HepG2 (cell line): Measurements from ENCODE around the gene JSRP1. TPM values are rescaled to one million over a fixed set of nuclear protein-coding genes. Genes with fewer than 3 reads are reported as not detected.

ENCODE experiments used
- ARNTL ChIP-seq: sonication (generic); formaldehyde crosslinking; IDR thresholded peaks from 2 replicates; pipeline ENCODE4 v1.4.0; 2020; ENCODE audit warnings: mild to moderate bottlenecking, missing genetic modification reagents
- ATM ChIP-seq: fragments of 450-650 bp; IDR thresholded peaks from 2 replicates; pipeline ENCODE4 v1.7.1; 2017; ENCODE audit warnings: mild to moderate bottlenecking, borderline replicate concordance
- HDAC2 ChIP-seq: sonication (generic); formaldehyde crosslinking; IDR thresholded peaks from 2 replicates; pipeline ENCODE4 v1.4.0; 2020; ENCODE audit warnings: missing genetic modification reagents
- MAFG ChIP-seq: sonication (generic); formaldehyde crosslinking; IDR thresholded peaks from 2 replicates; pipeline ENCODE4 v1.5.1; 2020; ENCODE audit warnings: mild to moderate bottlenecking, missing genetic modification reagents
- NFKB2 ChIP-seq: sonication (generic); formaldehyde crosslinking; IDR thresholded peaks from 2 replicates; pipeline ENCODE4 v1.4.0; 2020; ENCODE audit warnings: missing genetic modification reagents, borderline replicate concordance
- SIN3A ChIP-seq: IDR thresholded peaks from 2 replicates; pipeline ENCODE4 v1.6.1; 2011; ENCODE audit warnings: low read depth, mild to moderate bottlenecking, control low read depth, low read length, borderline replicate concordance
- TEAD2 ChIP-seq: sonication (generic); formaldehyde crosslinking; IDR thresholded peaks from 2 replicates; pipeline ENCODE4 v1.9.0; 2021; ENCODE audit warnings: missing genetic modification reagents
- THYN1 ChIP-seq: sonication (generic); formaldehyde crosslinking; IDR thresholded peaks from 2 replicates; pipeline ENCODE4 v1.8.1; 2023; ENCODE audit warnings: low read depth, mild to moderate bottlenecking, moderate library complexity, missing genetic modification reagents, borderline replicate concordance
- ZC3H13 ChIP-seq: sonication (generic); formaldehyde crosslinking; IDR thresholded peaks from 2 replicates; pipeline ENCODE4 v1.8.1; 2023; ENCODE audit warnings: mild to moderate bottlenecking, missing genetic modification reagents, moderate library complexity
- ZEB1 ChIP-seq: IDR thresholded peaks from 2 replicates; pipeline ENCODE4 v1.6.1; 2012; ENCODE audit warnings: mild to moderate bottlenecking, low read depth, inconsistent platforms; ENCODE audit not compliant: insufficient replicate concordance
- ZFAT ChIP-seq: sonication (generic); formaldehyde crosslinking; conservative IDR thresholded peaks from 2 replicates; pipeline ENCODE4 v1.8.1; 2023; ENCODE audit warnings: missing genetic modification reagents, inconsistent platforms
- ZFY ChIP-seq: sonication (generic); formaldehyde crosslinking; IDR thresholded peaks from 2 replicates; pipeline ENCODE4 v1.4.0; 2020; ENCODE audit warnings: missing genetic modification reagents
- ZNF138 ChIP-seq: sonication (generic); formaldehyde crosslinking; IDR thresholded peaks from 2 replicates; pipeline ENCODE4 v1.5.0; 2020; ENCODE audit warnings: mild to moderate bottlenecking, low read depth, missing genetic modification reagents
- ZNF317 ChIP-seq: sonication (generic); formaldehyde crosslinking; IDR thresholded peaks from 2 replicates; pipeline ENCODE4 v1.5.0; 2020; ENCODE audit warnings: mild to moderate bottlenecking, missing genetic modification reagents
- ZNF496 ChIP-seq: sonication (generic); formaldehyde crosslinking; IDR thresholded peaks from 2 replicates; pipeline ENCODE4 v1.8.1; 2023; ENCODE audit warnings: mild to moderate bottlenecking, moderate library complexity, missing genetic modification reagents; ENCODE audit not compliant: insufficient replicate concordance
- ZNF597 ChIP-seq: sonication (generic); formaldehyde crosslinking; IDR thresholded peaks from 2 replicates; pipeline ENCODE4 v1.5.0; 2020; ENCODE audit warnings: missing genetic modification reagents
- polyA plus RNA-seq, 8 experiments: library from polyadenylated mRNA; depleted of rRNA in 3 of 8; stranded (reverse) in 7 of 8; unstranded in 1 of 8; fragments of >200 nt; fragmentation: Illumina TruSeq in 4 of 8; extraction: Trizol in 4 of 8; gene quantifications; 2 replicates each; pipeline versions ENCODE4 v1.2.1 to v1.2.3, GENCODE V29; 2011 to 2016; ENCODE audit warnings: low read depth in 4 of 8, missing spikeins in 1 of 8, mixed read lengths in 1 of 8; ENCODE audit not compliant: insufficient read depth in 1 of 8
- total RNA-seq, 5 experiments: library from RNA; depleted of rRNA; stranded (reverse); fragments of >200 nt; fragmentation: Illumina TruSeq; extraction: Trizol; gene quantifications; 2 replicates each; pipeline ENCODE4 v1.2.3, GENCODE V29; 2016; ENCODE audit warnings: low read depth in 1 of 5
- TF ChIP-seq, protein P1 (sequence below), 2 experiments: sonication (generic) in 1 of 2; formaldehyde crosslinking in 1 of 2; IDR thresholded peaks; 2 replicates each; pipeline versions ENCODE4 v1.4.0 to v1.6.1; 2016 to 2020; ENCODE audit warnings: borderline replicate concordance in 1 of 2, low read depth in 1 of 2, mild to moderate bottlenecking in 1 of 2, missing genetic modification reagents in 1 of 2
- TF ChIP-seq, protein P2 (sequence below): sonication (generic); formaldehyde crosslinking; IDR thresholded peaks from 2 replicates; pipeline ENCODE4 v1.4.0; 2020; ENCODE audit warnings: missing genetic modification reagents, mild to moderate bottlenecking, borderline replicate concordance
- TF ChIP-seq, protein P3 (sequence below): sonication (generic); formaldehyde crosslinking; IDR thresholded peaks from 2 replicates; pipeline ENCODE4 v1.4.0; 2020; ENCODE audit warnings: missing genetic modification reagents, mild to moderate bottlenecking, borderline replicate concordance

JSRP1 gene
- total and polyA plus RNA-seq, 2 of the 13 experiments (the other 11 are each of a cell fraction or from before 2014, with no cell fraction given), result 0.16 to 0.38 TPM

- TF ChIP-seq, protein P1, sequence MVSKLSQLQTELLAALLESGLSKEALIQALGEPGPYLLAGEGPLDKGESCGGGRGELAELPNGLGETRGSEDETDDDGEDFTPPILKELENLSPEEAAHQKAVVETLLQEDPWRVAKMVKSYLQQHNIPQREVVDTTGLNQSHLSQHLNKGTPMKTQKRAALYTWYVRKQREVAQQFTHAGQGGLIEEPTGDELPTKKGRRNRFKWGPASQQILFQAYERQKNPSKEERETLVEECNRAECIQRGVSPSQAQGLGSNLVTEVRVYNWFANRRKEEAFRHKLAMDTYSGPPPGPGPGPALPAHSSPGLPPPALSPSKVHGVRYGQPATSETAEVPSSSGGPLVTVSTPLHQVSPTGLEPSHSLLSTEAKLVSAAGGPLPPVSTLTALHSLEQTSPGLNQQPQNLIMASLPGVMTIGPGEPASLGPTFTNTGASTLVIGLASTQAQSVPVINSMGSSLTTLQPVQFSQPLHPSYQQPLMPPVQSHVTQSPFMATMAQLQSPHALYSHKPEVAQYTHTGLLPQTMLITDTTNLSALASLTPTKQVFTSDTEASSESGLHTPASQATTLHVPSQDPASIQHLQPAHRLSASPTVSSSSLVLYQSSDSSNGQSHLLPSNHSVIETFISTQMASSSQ (IDR thresholded peaks at IDR 0.05; ENCODE audit: low read depth), result no peak
- TF ChIP-seq, protein P1 (CRISPR knock-in tag; IDR thresholded peaks at IDR 0.05; ENCODE audit: borderline replicate concordance), result no peak
- TF ChIP-seq MAFG, result no peak
- TF ChIP-seq NFKB2 (CRISPR knock-in tag), result no peak
- TF ChIP-seq ATM, result no peak
- TF ChIP-seq, protein P2, sequence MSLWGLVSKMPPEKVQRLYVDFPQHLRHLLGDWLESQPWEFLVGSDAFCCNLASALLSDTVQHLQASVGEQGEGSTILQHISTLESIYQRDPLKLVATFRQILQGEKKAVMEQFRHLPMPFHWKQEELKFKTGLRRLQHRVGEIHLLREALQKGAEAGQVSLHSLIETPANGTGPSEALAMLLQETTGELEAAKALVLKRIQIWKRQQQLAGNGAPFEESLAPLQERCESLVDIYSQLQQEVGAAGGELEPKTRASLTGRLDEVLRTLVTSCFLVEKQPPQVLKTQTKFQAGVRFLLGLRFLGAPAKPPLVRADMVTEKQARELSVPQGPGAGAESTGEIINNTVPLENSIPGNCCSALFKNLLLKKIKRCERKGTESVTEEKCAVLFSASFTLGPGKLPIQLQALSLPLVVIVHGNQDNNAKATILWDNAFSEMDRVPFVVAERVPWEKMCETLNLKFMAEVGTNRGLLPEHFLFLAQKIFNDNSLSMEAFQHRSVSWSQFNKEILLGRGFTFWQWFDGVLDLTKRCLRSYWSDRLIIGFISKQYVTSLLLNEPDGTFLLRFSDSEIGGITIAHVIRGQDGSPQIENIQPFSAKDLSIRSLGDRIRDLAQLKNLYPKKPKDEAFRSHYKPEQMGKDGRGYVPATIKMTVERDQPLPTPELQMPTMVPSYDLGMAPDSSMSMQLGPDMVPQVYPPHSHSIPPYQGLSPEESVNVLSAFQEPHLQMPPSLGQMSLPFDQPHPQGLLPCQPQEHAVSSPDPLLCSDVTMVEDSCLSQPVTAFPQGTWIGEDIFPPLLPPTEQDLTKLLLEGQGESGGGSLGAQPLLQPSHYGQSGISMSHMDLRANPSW (CRISPR knock-in tag), result no peak
- TF ChIP-seq, protein P3, sequence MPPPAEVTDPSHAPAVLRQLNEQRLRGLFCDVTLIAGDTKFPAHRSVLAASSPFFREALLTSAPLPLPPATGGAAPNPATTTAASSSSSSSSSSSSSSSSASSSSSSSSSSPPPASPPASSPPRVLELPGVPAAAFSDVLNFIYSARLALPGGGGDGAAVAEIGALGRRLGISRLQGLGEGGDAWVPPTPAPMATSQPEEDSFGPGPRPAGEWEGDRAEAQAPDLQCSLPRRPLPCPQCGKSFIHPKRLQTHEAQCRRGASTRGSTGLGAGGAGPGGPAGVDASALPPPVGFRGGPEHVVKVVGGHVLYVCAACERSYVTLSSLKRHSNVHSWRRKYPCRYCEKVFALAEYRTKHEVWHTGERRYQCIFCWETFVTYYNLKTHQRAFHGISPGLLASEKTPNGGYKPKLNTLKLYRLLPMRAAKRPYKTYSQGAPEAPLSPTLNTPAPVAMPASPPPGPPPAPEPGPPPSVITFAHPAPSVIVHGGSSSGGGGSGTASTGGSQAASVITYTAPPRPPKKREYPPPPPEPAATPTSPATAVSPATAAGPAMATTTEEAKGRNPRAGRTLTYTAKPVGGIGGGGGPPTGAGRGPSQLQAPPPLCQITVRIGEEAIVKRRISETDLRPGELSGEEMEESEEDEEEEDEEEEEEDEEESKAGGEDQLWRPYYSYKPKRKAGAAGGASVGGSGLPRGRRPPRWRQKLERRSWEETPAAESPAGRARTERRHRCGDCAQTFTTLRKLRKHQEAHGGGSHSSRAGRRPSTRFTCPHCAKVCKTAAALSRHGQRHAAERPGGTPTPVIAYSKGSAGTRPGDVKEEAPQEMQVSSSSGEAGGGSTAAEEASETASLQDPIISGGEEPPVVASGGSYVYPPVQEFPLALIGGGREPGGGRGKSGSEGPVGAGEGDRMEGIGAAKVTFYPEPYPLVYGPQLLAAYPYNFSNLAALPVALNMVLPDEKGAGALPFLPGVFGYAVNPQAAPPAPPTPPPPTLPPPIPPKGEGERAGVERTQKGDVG (CRISPR knock-in tag), result 0 out of 2 replicates have a peak, but pooled peaks have one; percentile 24
- TF ChIP-seq ZNF138 (CRISPR knock-in tag), result no peak
- TF ChIP-seq ZFAT, result no peak
- TF ChIP-seq SIN3A, result peak; percentile 46; the same call in 1 of the 2 replicates
- peak; percentile 66 for TF ChIP-seq ZEB1
- no peak for TF ChIP-seq ZNF597 (CRISPR knock-in tag)
- TF ChIP-seq TEAD2 (CRISPR knock-in tag), result no peak
- TF ChIP-seq THYN1 (CRISPR knock-in tag), result no peak
- TF ChIP-seq HDAC2 (CRISPR knock-in tag), result peak; percentile 52; the same call in 1 of the 2 replicates
- TF ChIP-seq ARNTL (CRISPR knock-in tag), result no peak
- no peak for TF ChIP-seq ZNF317 (CRISPR knock-in tag)
- peak; percentile 2; the same call in 1 of the 2 replicates for TF ChIP-seq ZFY
- no peak for TF ChIP-seq ZNF496 (CRISPR knock-in tag)
- TF ChIP-seq ZC3H13 (CRISPR knock-in tag), result no peak
Measured at GRCh38 chr19:2242092-2242537, 14.1 kb downstream of the JSRP1 start (continued).
